B cell (primary cell): ENCODE measurements around the gene CD164. TPM values are rescaled to one million over a fixed set of nuclear protein-coding genes. Genes with fewer than 3 reads are reported as not detected.

ENCODE experiments used
- ATAC-seq: fragments of 200-7000 bp; cut with Tn5 transposase; one replicate; pipeline ENCODE4 v1.10.0; 2021; ENCODE audit warnings: low read depth, mild to moderate bottlenecking, moderate number of reproducible peaks, moderate library complexity
- CTCF ChIA-PET: fragments of 350-600 bp; sonication (Branson Sonifier 250); formaldehyde crosslinking; loops from one replicate; lab custom pipeline; 2021; ENCODE audit warnings: antibody characterized with exemption, inconsistent platforms; lab: Charles Lee
- POLR2A ChIA-PET: fragments of 350-600 bp; sonication (Branson Sonifier 250); formaldehyde crosslinking; loops from one replicate; lab custom pipeline; 2021; ENCODE audit warnings: antibody characterized with exemption; lab: Charles Lee
- DNase-seq: peaks from one replicate; pipeline ENCODE4 v3.0.0; 2013
- H2AFZ ChIP-seq: 2 replicates; pipeline ENCODE4 v1.6.1; 2012; ENCODE audit warnings: mild to moderate bottlenecking, low read depth, low read length; ENCODE audit not compliant: insufficient read depth, poor library complexity, severe bottlenecking
- H3K27ac ChIP-seq, 2 donors: 1 replicate in 1 of 2; 2 replicates in 1 of 2; pipeline ENCODE4 v1.5.1; 2012 to 2013; ENCODE audit warnings: low read length in 2 of 2, mild to moderate bottlenecking in 2 of 2, moderate library complexity in 1 of 2
- H3K27me3 ChIP-seq, 4 experiments: fragments of 200-600 bp in 1 of 4; sonication (generic) in 1 of 4; replicated peaks in 1 of 4; 1 replicate in 2 of 4; 2 replicates in 2 of 4; pipeline versions ENCODE4 v1.6.1 to v1.7.0; 2013 to 2016; ENCODE audit warnings: low read length in 3 of 4, mild to moderate bottlenecking in 2 of 4, mixed read lengths in 1 of 4, moderate library complexity in 1 of 4; ENCODE audit not compliant: insufficient read depth in 4 of 4, control insufficient read depth in 3 of 4; ENCODE audit errors: control extremely low read depth in 1 of 4
- H3K36me3 ChIP-seq, 2 experiments: replicated peaks in 1 of 2; 1 replicate in 1 of 2; 2 replicates in 1 of 2; pipeline versions ENCODE4 v1.6.1 to v1.7.1; 2013; ENCODE audit warnings: low read length in 1 of 2; ENCODE audit not compliant: insufficient read depth in 2 of 2, control insufficient read depth in 1 of 2; ENCODE audit errors: control extremely low read depth in 1 of 2, extremely low read depth in 1 of 2
- H3K4me1 ChIP-seq, 2 donors: fragments of 200-600 bp in 1 of 2; sonication (generic) in 1 of 2; 1 replicate in 1 of 2; 2 replicates in 1 of 2; pipeline versions ENCODE4 v1.5.1 to v1.6.1; 2013 to 2017; ENCODE audit warnings: low read length in 2 of 2; ENCODE audit not compliant: control insufficient read depth in 2 of 2, insufficient read depth in 2 of 2
- H3K4me2 ChIP-seq: replicated peaks from 2 replicates; pipeline ENCODE3; 2012; ENCODE audit warnings: mild to moderate bottlenecking, low read depth, low read length; ENCODE audit not compliant: poor library complexity, severe bottlenecking
- H3K4me3 ChIP-seq, 5 experiments: fragments of 200-600 bp in 1 of 5; sonication (generic) in 1 of 5; 1 replicate in 3 of 5; 2 replicates in 2 of 5; pipeline versions ENCODE4 v1.5.1 to v1.7.0; 2011 to 2016; ENCODE audit warnings: low read length in 4 of 5, mild to moderate bottlenecking in 4 of 5, low read depth in 2 of 5, control low read depth in 1 of 5, moderate library complexity in 1 of 5; ENCODE audit not compliant: insufficient read depth in 1 of 5; ENCODE audit errors: control extremely low read depth in 1 of 5, extremely low read depth in 1 of 5
- H3K79me2 ChIP-seq: fragments of 200-600 bp; sonication (generic); one replicate; pipeline ENCODE4 v1.6.0; 2016; ENCODE audit warnings: low read length; ENCODE audit not compliant: control insufficient read depth, insufficient read depth
- H3K9ac ChIP-seq: fragments of 200-600 bp; sonication (generic); 2 replicates; pipeline ENCODE4 v1.6.1; 2017; ENCODE audit warnings: mild to moderate bottlenecking, low read length, moderate library complexity
- H3K9me3 ChIP-seq, 3 donors: one replicate each; pipeline versions ENCODE4 v1.6.1 to v1.7.1; 2013; ENCODE audit warnings: low read length in 2 of 3; ENCODE audit not compliant: control insufficient read depth in 2 of 3, insufficient read depth in 1 of 3; ENCODE audit errors: control extremely low read depth in 1 of 3
- H4K20me1 ChIP-seq: 2 replicates; pipeline ENCODE4 v1.6.0; 2012; ENCODE audit warnings: mild to moderate bottlenecking, low read length; ENCODE audit not compliant: insufficient read depth, control insufficient read depth, poor library complexity, severe bottlenecking
- H3K27ac Mint-ChIP-seq: one replicate; pipeline ENCODE4 v1.8.0; 2021; ENCODE audit warnings: mixed read lengths
- H3K27me3 Mint-ChIP-seq: one replicate; pipeline ENCODE4 v1.8.0; 2021; ENCODE audit warnings: mixed read lengths
- H3K4me1 Mint-ChIP-seq: one replicate; pipeline ENCODE4 v1.8.0; 2021; ENCODE audit warnings: mixed read lengths
- H3K4me3 Mint-ChIP-seq: one replicate; pipeline ENCODE4 v1.8.0; 2021; ENCODE audit warnings: mixed read lengths
- H3K9me3 Mint-ChIP-seq: one replicate; pipeline ENCODE4 v1.8.0; 2022; ENCODE audit warnings: mixed read lengths; ENCODE audit not compliant: insufficient read depth
- CTCF ChIP-seq: fragments of 200-600 bp; IDR thresholded peaks from one replicate; pipeline ENCODE4 v1.8.0; 2022; ENCODE audit warnings: antibody characterized with exemption, mild to moderate bottlenecking
- EZH2 ChIP-seq: IDR thresholded peaks from 2 replicates; pipeline ENCODE4 v1.6.1; 2012; ENCODE audit warnings: borderline replicate concordance, low read depth, mild to moderate bottlenecking, moderate library complexity, low read length; ENCODE audit not compliant: insufficient read depth, poor library complexity, severe bottlenecking
- WGBS: methylation state at CpG from one replicate; pipeline ENCODE4 v1.1.5; 2013; ENCODE audit warnings: missing lambda C conversion rate; ENCODE audit not compliant: insufficient coverage; 5-methylcytosine and 5-hydroxymethylcytosine counted together
- intact Hi-C: fragments of 100-400 bp; cut with micrococcal nuclease; formaldehyde crosslinking; loops from one replicate; pipeline ENCODE4 v1.10.0; 2022
- polyA plus RNA-seq: library from polyadenylated mRNA; depleted of rRNA; stranded (reverse); fragments of >200 nt; gene quantifications from 2 replicates; pipeline ENCODE4 v1.2.3, GENCODE V29; 2012
- total RNA-seq, 2 donors: library from RNA; stranded (reverse); fragments of 120-200 nt in 1 of 2; gene quantifications; 1 replicate in 1 of 2; 2 replicates in 1 of 2; pipeline versions ENCODE4 v1.2.3 to v1.2.4, GENCODE V29; 2013 to 2022

The CD164 gene
- total and polyA plus RNA-seq, 2 donors (not counting 1 experiment from before 2014, with no cell fraction given): 63.4 to 184 TPM

- Mint-ChIP-seq H3K4me3 (no peak overlapping the region), H3K27ac (no peak overlapping the region), H3K27me3 (no peaks in the 10 kb centered on the region), H3K4me1 (peaks cover 22% of the 10 kb centered on the region), H3K9me3 (no peaks in the 10 kb centered on the region)
- ChIA-PET CTCF (interaction anchor here (1.4 to 1.6 kb wide), 2 partner anchors 19 to 674 kb away, joined by 3 read pairs; partner anchors contain the start of gene CD164), POLR2A (no interaction called here)
- Histone ChIP-seq H3K4me3 (no peak overlapping the region), H3K4me2 (no peak overlapping the region), H3K36me3 (peaks cover 2 to 67% of the 10 kb centered on the region in 2 experiments), H3K9ac (no peak overlapping the region), H2AFZ (no peak overlapping the region), H3K4me1 (peaks cover 3 to 7% of the 10 kb centered on the region in 2 donors), H3K27me3 (no peaks in the 10 kb centered on the region), H3K27ac (no peak overlapping the region), H4K20me1 (peaks cover 62% of the 10 kb centered on the region), H3K79me2 (peaks cover 30% of the 10 kb centered on the region), H3K9me3 (peaks cover 0 to 2% (median 0%) of the 10 kb centered on the region in 3 donors)
- no peak for DNase-seq
- TF ChIP-seq CTCF (no peak), EZH2 (no peak)
- ATAC-seq: no peak
- intact Hi-C loops: no loop called here
- WGBS: no CpG with 5 or more reads among the region's 2 CpGs
Measured at GRCh38 chr6:109363753-109364152, 18.5 kb downstream of the CD164 start.

GRCh38 chr6:109362102-109362884, 20.0 kb downstream of the CD164 start:
- Histone ChIP-seq H3K4me1 (peaks cover 3 to 7% of the 10 kb centered on the region in 2 donors), H3K36me3 (peaks cover 2 to 64% of the 10 kb centered on the region in 2 experiments), H3K79me2 (peaks cover 28% of the 10 kb centered on the region), H3K9me3 (peaks cover 0 to 2% (median 0%) of the 10 kb centered on the region in 3 donors), H3K9ac (no peak overlapping the region), H4K20me1 (peaks cover 56% of the 10 kb centered on the region), H3K27me3 (no peaks in the 10 kb centered on the region), H3K4me2 (no peak overlapping the region), H3K4me3 (no peak overlapping the region), H2AFZ (no peak overlapping the region), H3K27ac (no peak overlapping the region)
- 100% methylated on average over 2 of the region's 7 CpGs for WGBS
- Mint-ChIP-seq H3K27ac (no peak overlapping the region), H3K27me3 (no peaks in the 10 kb centered on the region), H3K9me3 (no peaks in the 10 kb centered on the region), H3K4me1 (peaks cover 28% of the 10 kb centered on the region), H3K4me3 (no peak overlapping the region)
- intact Hi-C loops: no loop called here
- POLR2A ChIA-PET: interaction anchor here (0.6 kb wide), 1 partner anchor 1384 kb away, joined by 3 read pairs; no protein-coding TSS in a partner anchor
- ATAC-seq (no peak), DNase-seq (no peak)
- no peak for TF ChIP-seq CTCF
- no peak for TF ChIP-seq EZH2
- CTCF ChIA-PET: no interaction called here
